GM18858 (cell line): ENCODE data around the gene LARP4B.
A peak's percentile ranks its signal among the peaks of the same experiment; 100 is the strongest.

Source experiments
- ATAC-seq: cut with Tn5 transposase; IDR thresholded peaks from one replicate; pipeline ENCODE4 v1.9.1; 2021; ENCODE audit not compliant: unreplicated experiment

Gene LARP4B

DNA sequence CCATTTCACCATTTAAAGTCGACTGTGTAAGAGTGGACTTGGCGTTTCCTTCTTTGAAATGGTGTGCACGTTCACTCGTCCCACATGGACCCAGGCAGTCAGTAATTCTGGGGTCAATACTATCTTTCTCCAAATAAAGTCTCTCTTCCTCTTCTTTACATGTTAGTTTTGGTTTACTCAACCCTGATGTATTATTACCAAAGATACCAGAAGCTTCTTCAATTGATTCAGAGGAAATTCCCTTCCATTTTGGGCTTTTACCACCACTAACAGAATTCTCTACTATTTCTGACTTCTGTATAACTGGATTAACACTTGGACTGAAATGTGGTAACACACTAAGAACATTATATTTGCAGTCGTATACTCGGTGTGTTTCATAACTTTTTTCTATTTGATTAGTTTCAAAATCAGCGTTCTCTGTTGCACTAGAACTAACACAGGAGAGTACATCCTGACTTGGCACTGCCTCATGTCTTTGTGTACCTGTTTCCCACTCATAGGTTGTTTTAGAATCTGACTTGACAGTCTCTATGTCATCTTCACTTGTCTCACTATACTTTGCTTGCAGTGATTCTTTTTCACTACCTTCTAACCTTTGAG lies 60.8 kb downstream of the LARP4B start:
- ATAC-seq, result no peak

DNA sequence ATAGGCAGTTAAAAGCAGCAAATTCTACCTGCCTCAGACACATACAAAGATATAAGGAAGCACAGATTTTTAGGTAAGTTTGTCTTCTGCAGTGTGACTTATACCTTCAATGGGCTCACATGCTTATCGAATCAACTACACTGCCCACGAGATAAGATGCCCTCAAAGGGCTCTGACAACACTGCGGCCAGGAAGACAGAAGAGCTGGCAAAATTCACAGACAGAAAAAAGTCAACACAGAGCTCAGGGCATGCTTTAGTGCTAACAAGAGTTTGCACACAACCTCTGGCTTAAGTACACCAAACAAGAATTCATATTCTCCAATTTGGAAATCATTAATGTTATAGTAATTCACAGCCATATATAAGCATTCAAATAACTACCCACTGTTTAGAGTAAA lies 62.3 kb downstream of the LARP4B start:
- ATAC-seq, result no peak

- no peak for ATAC-seq
Measured at GRCh38 chr10:867807-868206, 63.7 kb downstream of the LARP4B start.

- no peak for ATAC-seq
Measured at GRCh38 chr10:866577-866941, 64.9 kb downstream of the LARP4B start.

- ATAC-seq, result no peak
Measured at GRCh38 chr10:865924-866576, 65.5 kb downstream of the LARP4B start.

- no peak for ATAC-seq
Measured at GRCh38 chr10:865257-865656, 66.2 kb downstream of the LARP4B start.

- ATAC-seq, result no peak
Measured at GRCh38 chr10:860519-860918, 71.0 kb downstream of the LARP4B start.

- no peak for ATAC-seq
Measured at GRCh38 chr10:856416-857157, 74.9 kb downstream of the LARP4B start.

GRCh38 chr10:855671-856070 lies 75.8 kb downstream of the LARP4B start:
- ATAC-seq, result no peak

DNA sequence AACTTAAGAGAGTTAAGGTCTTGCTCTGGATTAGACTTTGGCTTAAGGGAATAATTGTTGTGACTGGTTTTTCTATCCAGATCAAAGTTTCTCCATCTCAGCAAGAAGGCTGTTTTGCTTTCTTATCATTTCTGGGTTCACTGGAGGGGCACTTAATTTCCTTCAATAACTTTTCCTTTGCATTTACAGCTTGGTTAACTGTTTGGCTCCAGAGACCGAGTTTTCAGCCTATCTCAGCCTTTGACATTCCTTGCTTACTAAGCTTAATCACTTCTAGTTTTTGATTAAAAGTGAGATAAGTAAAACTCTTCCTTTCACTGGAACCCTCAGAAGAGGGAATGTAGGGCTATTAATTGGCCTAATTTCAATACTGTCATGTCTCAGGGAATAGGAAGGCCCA lies 76.4 kb downstream of the LARP4B start:
- ATAC-seq, result no peak

DNA sequence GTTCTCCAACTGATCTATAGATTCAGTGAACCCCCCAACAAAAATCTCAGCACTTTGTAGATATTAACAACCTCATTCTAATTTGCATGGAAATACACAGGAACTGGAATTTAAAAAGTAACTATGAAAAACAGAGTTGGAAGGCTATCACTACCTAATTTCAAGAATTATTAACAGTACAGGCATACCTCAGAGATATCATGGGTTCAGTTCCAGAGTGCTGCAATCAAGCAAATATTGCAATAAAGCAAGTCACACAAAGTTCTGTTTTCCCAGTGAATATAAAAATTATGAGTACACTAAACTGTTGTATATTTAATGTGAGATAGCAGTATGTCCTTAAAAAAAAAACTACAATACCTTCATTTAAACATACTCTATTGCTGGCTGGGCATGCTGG lies 78.5 kb downstream of the LARP4B start:
- no peak for ATAC-seq

- ATAC-seq, result peak; percentile 30
Measured at GRCh38 chr10:852386-852785, 79.1 kb downstream of the LARP4B start.

GRCh38 chr10:851901-852300 lies 79.6 kb downstream of the LARP4B start:
- ATAC-seq, result peak; percentile 82

GRCh38 chr10:850093-850492 lies 81.4 kb downstream of the LARP4B start:
- ATAC-seq, result no peak

DNA sequence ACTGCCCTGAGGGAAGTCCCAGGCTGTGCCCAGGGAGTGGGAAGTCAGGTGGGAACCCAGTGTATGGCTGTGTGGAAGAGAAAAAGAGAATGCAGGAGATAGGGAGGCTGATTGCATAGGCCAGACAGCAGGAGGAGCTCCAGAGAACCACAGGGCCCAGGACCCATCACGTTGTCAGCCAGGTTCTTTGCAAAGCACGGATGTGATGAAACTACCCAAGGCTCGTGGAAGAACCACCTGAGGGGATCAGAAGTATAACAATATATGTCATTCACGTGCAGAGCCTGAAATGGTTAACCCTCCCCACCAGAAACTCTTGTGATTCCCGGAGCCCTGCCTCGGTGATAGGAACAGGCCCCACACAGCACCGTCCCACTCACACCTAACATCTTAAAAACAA lies 83.6 kb downstream of the LARP4B start:
- no peak for ATAC-seq

DNA sequence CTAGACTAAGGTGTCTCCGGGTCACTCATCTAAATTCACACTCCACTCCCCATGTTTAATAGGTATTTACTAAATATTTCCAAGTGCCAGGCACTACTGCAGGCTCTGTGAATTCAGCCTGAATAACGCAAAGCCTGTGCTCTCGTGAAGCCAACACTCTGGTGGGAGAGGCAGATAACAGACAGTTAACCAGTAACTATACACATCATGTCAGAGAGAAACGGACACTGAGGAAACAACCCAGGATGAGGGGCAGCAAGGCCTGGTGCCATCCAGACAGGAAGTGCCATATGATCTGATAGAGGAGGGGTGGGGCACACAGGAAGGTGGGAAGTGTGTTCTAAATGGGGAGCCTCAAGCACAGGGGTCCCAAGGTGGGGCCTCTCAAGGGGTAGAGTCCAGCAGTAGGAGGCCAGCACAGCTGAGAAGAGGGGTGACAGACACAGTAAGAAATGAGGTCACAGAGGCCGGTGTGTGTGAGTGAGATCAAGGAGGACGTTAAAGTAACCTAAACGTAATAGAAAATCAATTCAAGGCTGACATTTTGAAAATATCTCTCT lies 85.3 kb downstream of the LARP4B start:
- no peak for ATAC-seq

GRCh38 chr10:845526-845925 lies 86.0 kb downstream of the LARP4B start:
- no peak for ATAC-seq

GRCh38 chr10:844552-844951 lies 87.0 kb downstream of the LARP4B start:
- no peak for ATAC-seq

DNA sequence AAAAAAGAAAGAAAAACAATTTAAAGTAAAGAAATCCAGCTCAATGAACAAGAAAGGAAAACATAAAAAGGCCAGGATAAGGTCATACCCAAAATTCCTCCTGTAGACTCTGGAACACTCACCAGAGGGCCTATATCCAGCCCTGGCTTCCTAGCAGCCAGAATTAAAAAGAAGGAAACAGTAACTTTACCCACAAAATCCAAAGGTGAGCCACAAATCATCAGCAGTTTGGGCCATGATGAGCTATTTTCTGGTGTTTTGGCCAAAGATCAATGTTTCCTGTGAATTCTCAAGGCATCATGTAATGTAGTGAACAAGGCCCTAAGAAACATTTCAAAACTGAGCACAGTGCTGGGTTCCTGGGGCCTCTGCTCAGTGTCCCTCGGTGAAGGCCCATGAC lies 87.8 kb downstream of the LARP4B start:
- ATAC-seq, result no peak

DNA sequence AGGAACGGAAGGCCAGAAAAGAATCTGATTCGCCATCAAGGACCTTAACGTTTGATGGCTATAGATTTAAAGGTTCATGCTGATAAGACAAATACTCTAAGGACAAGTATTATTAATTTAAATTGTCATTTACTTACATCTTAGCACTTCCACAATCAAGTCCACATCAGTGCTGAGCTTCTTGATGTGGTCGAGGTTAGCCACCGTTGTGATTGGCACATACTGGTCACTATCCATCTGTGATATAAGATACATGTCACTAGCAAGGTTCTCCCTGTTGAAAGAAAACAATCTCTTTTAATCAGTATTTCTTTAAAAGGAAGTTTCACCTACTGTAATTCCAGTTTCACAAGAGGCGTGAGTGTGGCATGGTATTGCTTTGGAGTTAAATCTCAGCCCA lies 88.7 kb downstream of the LARP4B start:
- no peak for ATAC-seq

GRCh38 chr10:841535-841934 lies 90.0 kb downstream of the LARP4B start:
- ATAC-seq, result no peak

DNA sequence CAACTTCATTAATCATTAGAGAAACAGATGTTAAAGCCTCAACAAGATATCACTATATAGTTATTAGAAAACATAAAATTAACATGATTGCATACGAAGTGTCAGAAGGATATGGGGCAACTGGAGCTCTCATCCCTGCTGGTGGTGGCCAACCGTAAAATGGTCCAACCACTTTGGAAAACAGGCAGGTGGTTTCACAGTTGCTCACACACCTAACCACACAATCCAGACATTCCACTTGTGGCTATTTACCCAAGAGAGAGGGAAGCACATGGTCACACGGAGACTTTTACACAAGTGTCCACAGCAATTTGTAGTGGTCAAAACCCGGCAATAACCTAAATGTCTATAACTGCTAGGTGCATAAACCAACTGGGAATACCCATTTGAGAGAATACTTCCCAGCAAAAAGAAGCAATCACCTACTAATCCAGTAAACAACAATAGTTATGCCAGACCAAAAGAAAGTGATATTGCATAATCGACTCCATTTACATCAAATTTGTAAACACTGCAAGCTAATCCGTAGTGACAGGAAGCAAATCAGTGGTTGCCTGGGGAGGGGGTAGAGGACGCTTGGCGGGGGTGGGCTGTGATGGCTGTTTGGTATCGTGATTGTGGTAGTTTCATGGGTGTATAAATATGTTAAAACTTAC lies 91.8 kb downstream of the LARP4B start:
- ATAC-seq, result no peak
